NOMO-1 treated with dmso at 0.1 percent for 144 hours (cell line): ENCODE data around the gene TOE1.
A peak's percentile ranks its signal among the peaks of the same experiment; 100 is the strongest.
"Not testable (repeated sequence)": the region's sequence is repeated elsewhere in the genome, so short reads cannot be mapped to it uniquely, and the experiment has no call there.

Experiments used
- DNase-seq: peaks from one replicate; lab custom pipeline; 2025; ENCODE audit not compliant: unreplicated experiment; lab: John Stamatoyannopoulos, UW

The TOE1 gene

GRCh38 chr1:45339789-45340558 is at the start of gene TOE1, which contains the start of gene MUTYH:
TOE1 (plus strand) TSS chr1:45340170; CDS start chr1:45340253, 83 bp downstream.
MUTYH (minus strand) TSS chr1:45340440; CDS start chr1:45334505, 5,935 bp downstream.
- DNase-seq: peak; percentile 93

GRCh38 chr1:45291002-45291401 is 49.0 kb upstream of the TOE1 start:
- not testable (repeated sequence) for DNase-seq

- DNase-seq: no peak
Observed at GRCh38 chr1:45291716-45292115, 48.3 kb upstream of the TOE1 start.

- no peak for DNase-seq
Observed at GRCh38 chr1:45297666-45298356, 42.2 kb upstream of the TOE1 start.

GRCh38 chr1:45299296-45299695 is 40.7 kb upstream of the TOE1 start:
- no peak for DNase-seq

GRCh38 chr1:45299981-45300668 is 39.8 kb upstream of the TOE1 start:
- peak; percentile 54 for DNase-seq

GRCh38 chr1:45300669-45300997 is 39.3 kb upstream of the TOE1 start:
- no peak for DNase-seq

GRCh38 chr1:45302505-45303150 is 37.3 kb upstream of the TOE1 start:
- no peak for DNase-seq

GRCh38 chr1:45303520-45304310 is 36.3 kb upstream of the TOE1 start:
- DNase-seq: peak; percentile 92

GRCh38 chr1:45304311-45305081 is 35.5 kb upstream of the TOE1 start:
- DNase-seq: no peak

GRCh38 chr1:45305231-45305630 is 34.7 kb upstream of the TOE1 start:
- no peak for DNase-seq

GRCh38 chr1:45306319-45306718 is 33.7 kb upstream of the TOE1 start:
- DNase-seq: no peak

GRCh38 chr1:45306905-45307304 is 33.1 kb upstream of the TOE1 start:
- no peak for DNase-seq

- no peak for DNase-seq
Observed at GRCh38 chr1:45314266-45314665, 25.7 kb upstream of the TOE1 start.

- DNase-seq: no peak
Observed at GRCh38 chr1:45317166-45317565, 22.8 kb upstream of the TOE1 start.

- DNase-seq: no peak
Observed at GRCh38 chr1:45319761-45320160, 20.2 kb upstream of the TOE1 start.

- DNase-seq: no peak
Observed at GRCh38 chr1:45321444-45321843, 18.5 kb upstream of the TOE1 start.

GRCh38 chr1:45322486-45323040 is 17.4 kb upstream of the TOE1 start:
- DNase-seq: no peak

GRCh38 chr1:45325851-45326506 is 14.0 kb upstream of the TOE1 start:
- DNase-seq: no peak
